ENCODE measurements around the gene LOX. TPM values are rescaled to one million over a fixed set of nuclear protein-coding genes. Genes with fewer than 3 reads are reported as not detected.

LOX gene
- total and polyA plus RNA-seq, 2 experiments from 2014 or later: 1.5 to 1.8 TPM

DNA sequence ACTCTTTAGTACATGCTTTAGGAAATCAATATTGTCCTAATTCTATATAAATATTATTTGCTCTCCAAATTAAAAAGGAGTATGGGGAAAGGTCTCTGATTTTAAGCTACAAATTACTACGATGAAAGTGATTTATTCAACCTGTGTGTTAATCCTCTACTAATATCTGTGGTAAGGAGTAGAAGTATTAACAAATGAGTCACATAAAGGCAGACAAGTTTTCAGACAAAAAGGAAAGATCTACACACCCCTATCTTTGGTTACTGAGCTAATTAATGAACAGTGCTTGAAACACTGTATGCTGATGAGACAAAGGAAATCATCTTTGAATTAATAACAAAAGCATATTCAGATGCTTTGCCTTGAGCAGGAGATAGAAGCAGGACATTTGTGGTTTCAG lies 15.9 kb downstream of the LOX start (continued):
- TF ChIP-seq ETS1 (IDR thresholded peaks at IDR 0.05) (no peak), CREB1 (CRISPR knock-in tag; IDR thresholded peaks at IDR 0.05; ENCODE audit: low read depth) (no peak), ZNF331 (CRISPR knock-in tag; IDR thresholded peaks at IDR 0.05; ENCODE audit: low read depth) (no peak), EZH2phosphoT487 (IDR thresholded peaks at IDR 0.05; ENCODE audit: unreplicated experiment) (no peak), EZH2 (IDR thresholded peaks at IDR 0.05; ENCODE audit: low read depth, unreplicated experiment) (no peak)

DNA sequence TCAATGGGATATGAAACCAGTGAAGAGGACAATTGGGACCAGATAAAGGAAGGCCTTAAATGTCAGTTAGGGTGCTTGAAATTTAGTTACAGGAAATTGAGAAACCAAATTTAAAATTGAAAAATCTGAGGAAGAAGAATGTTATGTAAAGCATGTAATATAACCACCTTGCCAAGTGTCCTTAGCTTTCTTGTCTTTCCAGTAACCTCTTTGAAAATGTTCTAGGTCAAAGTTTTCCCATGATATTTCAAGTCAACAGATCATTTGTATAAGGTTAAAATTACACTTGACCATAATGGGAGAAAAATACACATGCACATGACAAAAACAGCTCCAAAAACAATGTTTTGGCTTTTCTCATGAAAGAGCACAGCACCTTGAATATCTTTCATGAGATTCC lies 21.1 kb downstream of the LOX start:
- Mint-ChIP-seq H3K27me3 (ENCODE audit: insufficient read depth, low read depth, poor library complexity) (peaks cover 2% of the 10 kb centered on the region), H3K9me3 (no peaks in the 10 kb centered on the region), H3K4me3 (no peak overlapping the region), H3K36me3 (ENCODE audit: low read depth) (no peaks in the 10 kb centered on the region), H3K27ac (no peak overlapping the region), H3K4me1 (peaks cover 7% of the 10 kb centered on the region; the same call in 2 of the 3 replicates)
- Histone ChIP-seq H3K4me3 (no peak overlapping the region), H4K20me1 (replicated peaks; ENCODE audit: insufficient read depth) (no peaks in the 10 kb centered on the region), H3K36me3 (ENCODE audit: insufficient read depth) (no peaks in the 10 kb centered on the region), H3K4me1 (ENCODE audit: insufficient read depth) (no peaks in the 10 kb centered on the region), H3K27ac (ENCODE audit: low read depth) (no peak overlapping the region), H3K27me3 (ENCODE audit: insufficient read depth) (no peaks in the 10 kb centered on the region), H3F3A (replicated peaks; ENCODE audit: low read depth) (no peaks in the 10 kb centered on the region), H3K79me2 (replicated peaks; ENCODE audit: insufficient read depth) (no peaks in the 10 kb centered on the region), H3K9me2 (ENCODE audit: insufficient read depth) (no peaks in the 10 kb centered on the region), H3K4me2 (no peak overlapping the region), H2AFZ (no peak overlapping the region)
- TF ChIP-seq STAT1 (IDR thresholded peaks at IDR 0.05; ENCODE audit: unreplicated experiment): no peak
- ATAC-seq (no peak), DNase-seq (ENCODE audit: low spot score) (no peak)

DNA sequence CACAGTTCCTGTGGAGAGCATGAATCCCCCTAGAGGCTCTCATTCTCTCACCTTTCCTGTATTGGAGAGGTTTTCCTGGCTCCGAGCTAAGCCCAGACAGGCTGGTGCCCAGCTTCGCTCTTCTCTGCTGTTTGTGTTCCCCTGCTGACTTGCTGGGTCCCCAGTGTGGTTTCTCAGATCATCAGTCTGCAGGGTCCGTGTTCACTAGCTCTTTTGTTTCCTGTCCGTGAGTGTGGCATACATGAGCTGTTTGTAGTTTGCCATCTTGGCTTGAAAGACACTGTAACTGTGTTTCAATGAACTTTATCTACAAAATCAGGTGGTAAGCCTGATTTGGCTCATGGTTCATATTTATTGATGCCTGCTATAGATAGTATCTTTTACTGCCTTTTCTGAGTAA lies 23.8 kb downstream of the LOX start:
- no peaks in the 10 kb centered on the region for H3F3A ChIP-seq (replicated peaks; ENCODE audit: low read depth)
- H3K27ac ChIP-seq (ENCODE audit: low read depth): no peak overlapping the region
- no peaks in the 10 kb centered on the region for H3K9me2 ChIP-seq (ENCODE audit: insufficient read depth)
- no peak overlapping the region for H3K4me3 ChIP-seq
- no peaks in the 10 kb centered on the region for H4K20me1 ChIP-seq (replicated peaks; ENCODE audit: insufficient read depth)
- H3K4me1 Mint-ChIP-seq: peaks cover 7% of the 10 kb centered on the region; the same call in 2 of the 3 replicates
- no peaks in the 10 kb centered on the region for H3K9me3 Mint-ChIP-seq
- H3K4me2 ChIP-seq: no peak overlapping the region
- no peaks in the 10 kb centered on the region for H3K36me3 Mint-ChIP-seq (ENCODE audit: low read depth)
- no peaks in the 10 kb centered on the region for H3K4me1 ChIP-seq (ENCODE audit: insufficient read depth)
- no peak overlapping the region; the same call in 1 of the 2 replicates for H3K27ac Mint-ChIP-seq
- no peak for ATAC-seq
- no peaks in the 10 kb centered on the region for H3K27me3 ChIP-seq (ENCODE audit: insufficient read depth)
- no peak for DNase-seq (ENCODE audit: low spot score)
- H3K27me3 Mint-ChIP-seq (ENCODE audit: insufficient read depth, low read depth, poor library complexity): no peaks in the 10 kb centered on the region
- no peak overlapping the region for H3K4me3 Mint-ChIP-seq
- H3K36me3 ChIP-seq (ENCODE audit: insufficient read depth): no peaks in the 10 kb centered on the region
- H3K79me2 ChIP-seq (replicated peaks; ENCODE audit: insufficient read depth): no peaks in the 10 kb centered on the region
- no peak overlapping the region for H2AFZ ChIP-seq
- TF ChIP-seq NANOG (IDR thresholded peaks at IDR 0.05; ENCODE audit: borderline replicate concordance) (no peak), EZH2phosphoT487 (IDR thresholded peaks at IDR 0.05; ENCODE audit: unreplicated experiment) (no peak), ETS1 (IDR thresholded peaks at IDR 0.05) (no peak), JUNB (IDR thresholded peaks at IDR 0.05; ENCODE audit: unreplicated experiment) (no peak), CREB1 (CRISPR knock-in tag; IDR thresholded peaks at IDR 0.05; ENCODE audit: low read depth) (no peak), EZH2 (IDR thresholded peaks at IDR 0.05; ENCODE audit: low read depth, unreplicated experiment) (no peak), ZNF331 (CRISPR knock-in tag; IDR thresholded peaks at IDR 0.05; ENCODE audit: low read depth) (no peak), ZNF114 (CRISPR knock-in tag; IDR thresholded peaks at IDR 0.05) (no peak), POLR2AphosphoS5 (IDR thresholded peaks at IDR 0.05; ENCODE audit: low read depth) (no peak)
- TF ChIP-seq, protein P1, sequence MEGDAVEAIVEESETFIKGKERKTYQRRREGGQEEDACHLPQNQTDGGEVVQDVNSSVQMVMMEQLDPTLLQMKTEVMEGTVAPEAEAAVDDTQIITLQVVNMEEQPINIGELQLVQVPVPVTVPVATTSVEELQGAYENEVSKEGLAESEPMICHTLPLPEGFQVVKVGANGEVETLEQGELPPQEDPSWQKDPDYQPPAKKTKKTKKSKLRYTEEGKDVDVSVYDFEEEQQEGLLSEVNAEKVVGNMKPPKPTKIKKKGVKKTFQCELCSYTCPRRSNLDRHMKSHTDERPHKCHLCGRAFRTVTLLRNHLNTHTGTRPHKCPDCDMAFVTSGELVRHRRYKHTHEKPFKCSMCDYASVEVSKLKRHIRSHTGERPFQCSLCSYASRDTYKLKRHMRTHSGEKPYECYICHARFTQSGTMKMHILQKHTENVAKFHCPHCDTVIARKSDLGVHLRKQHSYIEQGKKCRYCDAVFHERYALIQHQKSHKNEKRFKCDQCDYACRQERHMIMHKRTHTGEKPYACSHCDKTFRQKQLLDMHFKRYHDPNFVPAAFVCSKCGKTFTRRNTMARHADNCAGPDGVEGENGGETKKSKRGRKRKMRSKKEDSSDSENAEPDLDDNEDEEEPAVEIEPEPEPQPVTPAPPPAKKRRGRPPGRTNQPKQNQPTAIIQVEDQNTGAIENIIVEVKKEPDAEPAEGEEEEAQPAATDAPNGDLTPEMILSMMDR (conservative IDR thresholded peaks at IDR 0.05; ENCODE audit: low read depth in 2 of 2): no peak
- TF ChIP-seq, protein P2, sequence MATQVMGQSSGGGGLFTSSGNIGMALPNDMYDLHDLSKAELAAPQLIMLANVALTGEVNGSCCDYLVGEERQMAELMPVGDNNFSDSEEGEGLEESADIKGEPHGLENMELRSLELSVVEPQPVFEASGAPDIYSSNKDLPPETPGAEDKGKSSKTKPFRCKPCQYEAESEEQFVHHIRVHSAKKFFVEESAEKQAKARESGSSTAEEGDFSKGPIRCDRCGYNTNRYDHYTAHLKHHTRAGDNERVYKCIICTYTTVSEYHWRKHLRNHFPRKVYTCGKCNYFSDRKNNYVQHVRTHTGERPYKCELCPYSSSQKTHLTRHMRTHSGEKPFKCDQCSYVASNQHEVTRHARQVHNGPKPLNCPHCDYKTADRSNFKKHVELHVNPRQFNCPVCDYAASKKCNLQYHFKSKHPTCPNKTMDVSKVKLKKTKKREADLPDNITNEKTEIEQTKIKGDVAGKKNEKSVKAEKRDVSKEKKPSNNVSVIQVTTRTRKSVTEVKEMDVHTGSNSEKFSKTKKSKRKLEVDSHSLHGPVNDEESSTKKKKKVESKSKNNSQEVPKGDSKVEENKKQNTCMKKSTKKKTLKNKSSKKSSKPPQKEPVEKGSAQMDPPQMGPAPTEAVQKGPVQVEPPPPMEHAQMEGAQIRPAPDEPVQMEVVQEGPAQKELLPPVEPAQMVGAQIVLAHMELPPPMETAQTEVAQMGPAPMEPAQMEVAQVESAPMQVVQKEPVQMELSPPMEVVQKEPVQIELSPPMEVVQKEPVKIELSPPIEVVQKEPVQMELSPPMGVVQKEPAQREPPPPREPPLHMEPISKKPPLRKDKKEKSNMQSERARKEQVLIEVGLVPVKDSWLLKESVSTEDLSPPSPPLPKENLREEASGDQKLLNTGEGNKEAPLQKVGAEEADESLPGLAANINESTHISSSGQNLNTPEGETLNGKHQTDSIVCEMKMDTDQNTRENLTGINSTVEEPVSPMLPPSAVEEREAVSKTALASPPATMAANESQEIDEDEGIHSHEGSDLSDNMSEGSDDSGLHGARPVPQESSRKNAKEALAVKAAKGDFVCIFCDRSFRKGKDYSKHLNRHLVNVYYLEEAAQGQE (IDR thresholded peaks at IDR 0.05; ENCODE audit: unreplicated experiment): no peak

Measured in GM23338 (cell line).